HL-60/S4 treated with retinoic acid at 250 ng/mL for 4 days and 3 days (cell line): ENCODE results near the gene CNPY2.
"Not testable (repeated sequence)": the region's sequence is repeated elsewhere in the genome, so short reads cannot be mapped to it uniquely, and the experiment has no call there.

Source experiments
- in situ Hi-C: fragments of 300-500 bp; cut with MboI; formaldehyde crosslinking; loops from 2 replicates; pipeline ENCODE4 v1.7.0; 2022; ENCODE audit warnings: low sequenced_read_pairs

CNPY2 gene

DNA sequence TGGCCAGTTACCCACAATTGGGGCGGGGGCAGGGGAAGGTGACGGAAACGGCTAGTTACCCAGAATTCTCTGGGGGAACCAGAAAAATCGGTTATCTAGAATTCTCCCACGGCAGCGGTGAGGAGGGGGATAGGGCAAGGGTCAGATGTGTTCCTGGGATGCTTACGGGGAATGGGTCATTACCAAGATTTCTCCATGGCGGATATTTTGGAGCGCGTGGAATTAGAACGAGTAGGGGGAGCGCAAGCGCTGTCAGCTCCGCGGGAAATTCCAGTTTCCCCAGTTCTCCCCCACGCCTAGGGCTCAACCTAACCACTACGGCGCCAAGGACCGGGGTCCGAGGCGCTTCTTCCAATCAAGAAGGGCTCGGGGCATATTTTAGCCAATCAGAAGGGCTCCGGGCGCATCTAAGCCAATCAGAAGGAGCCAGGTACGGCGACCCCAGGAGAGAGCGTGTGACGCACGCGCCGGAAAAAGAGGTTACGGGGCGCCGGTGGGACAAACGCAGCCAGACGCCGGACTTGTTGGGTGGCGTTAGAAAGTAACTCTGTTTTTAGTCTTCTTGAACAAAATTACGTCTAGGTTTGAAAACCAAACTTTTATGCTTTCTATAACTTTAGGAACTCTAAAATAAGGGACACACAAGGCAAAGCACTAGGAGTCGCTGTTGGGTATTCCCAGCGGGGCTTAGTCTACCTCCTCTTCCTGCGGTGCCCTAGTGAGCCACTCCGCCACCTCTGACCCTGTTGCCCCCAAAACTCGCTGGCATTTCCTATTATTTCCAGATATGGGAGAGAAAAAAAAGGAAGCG lies 18.1 kb upstream of the CNPY2 start, which contains the start of gene PAN2:
Gene PAN2 (minus strand): TSS at position 322 of the 811 bp plus-strand sequence. CDS start 906 bp downstream, outside the sequence.
- in situ Hi-C loops: no loop called here

DNA sequence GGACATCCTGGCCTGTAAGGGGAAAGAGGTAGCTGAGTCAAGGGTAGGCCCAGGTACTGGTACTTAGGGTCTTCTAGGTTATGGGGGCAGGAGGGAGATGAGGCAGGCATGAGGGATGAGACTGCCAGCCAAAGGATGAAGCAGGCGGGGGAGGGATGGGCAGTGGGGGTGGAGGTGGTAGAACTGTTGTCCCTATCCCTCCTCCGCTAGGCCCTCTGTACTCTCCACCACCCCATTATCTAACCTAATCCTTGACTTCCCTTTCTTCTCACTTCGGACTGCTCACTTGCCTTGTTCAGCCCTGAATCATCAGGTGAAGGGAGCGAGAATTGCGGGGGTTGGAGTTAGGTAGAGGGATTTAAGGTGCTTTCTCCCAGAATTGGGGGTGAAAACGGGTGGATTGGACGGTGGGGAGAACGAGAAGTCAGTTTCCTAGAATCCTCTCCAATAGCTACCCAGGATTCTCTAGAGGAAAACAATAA lies 17.4 kb upstream of the CNPY2 start:
- in situ Hi-C loops: no loop called here

DNA sequence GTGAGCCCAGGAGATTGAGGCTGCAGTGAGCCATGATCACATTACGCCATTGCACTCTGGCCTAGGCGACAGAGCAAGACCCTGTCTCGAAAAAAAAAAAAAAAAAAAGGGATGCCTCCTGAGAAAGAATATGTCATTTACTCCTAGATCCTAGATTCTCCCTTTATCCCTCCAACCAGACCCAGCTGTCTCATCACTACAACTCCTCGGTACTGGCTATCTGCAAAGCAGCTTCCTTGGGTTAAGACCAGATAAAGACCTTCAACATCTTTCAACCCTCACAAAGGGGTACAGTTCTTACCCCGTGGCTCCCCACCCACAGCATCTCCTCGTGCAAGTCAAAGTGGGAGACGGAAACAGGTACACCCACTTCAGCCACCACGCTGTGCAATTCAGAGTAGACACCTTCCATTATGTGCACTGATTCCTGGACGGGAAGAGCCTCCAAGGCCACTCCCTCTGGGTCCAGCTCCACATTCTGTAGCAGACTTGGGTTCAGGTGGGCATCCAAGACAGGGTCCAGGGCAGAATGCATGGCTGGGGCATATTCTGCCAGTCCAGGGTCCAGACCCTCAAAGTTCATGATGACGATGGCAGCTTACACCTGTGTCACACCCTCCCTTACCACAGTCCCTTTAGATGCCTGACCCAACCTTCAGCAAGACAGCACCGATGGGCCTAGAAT lies 16.9 kb upstream of the CNPY2 start:
- in situ Hi-C loops: no loop called here

DNA sequence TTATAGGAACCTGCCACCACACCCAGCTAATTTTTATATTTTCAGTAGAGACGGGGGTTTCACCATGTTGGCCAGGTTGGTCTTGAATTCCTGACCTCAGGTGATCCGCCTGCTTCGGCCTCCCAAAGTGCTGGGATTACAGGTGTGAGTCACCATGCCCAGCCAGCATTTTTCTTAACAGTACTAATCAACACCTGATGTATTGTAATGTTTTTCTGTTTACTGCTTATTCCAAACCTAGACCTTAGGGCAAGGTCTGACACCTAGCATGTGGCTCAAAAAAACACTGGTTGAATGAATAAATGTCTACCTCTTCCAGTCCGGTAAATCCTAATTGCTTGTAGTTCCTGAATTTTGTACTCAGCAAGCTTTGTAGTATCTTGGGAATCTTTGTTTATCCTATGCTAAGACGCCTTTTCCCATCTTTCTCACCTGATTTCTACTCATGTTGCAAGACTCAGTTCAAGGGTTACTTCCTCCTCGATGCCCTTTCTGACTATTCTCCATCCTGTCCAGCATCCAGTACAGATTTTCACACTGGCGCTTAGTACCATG lies 15.2 kb upstream of the CNPY2 start:
- in situ Hi-C loops: no loop called here

DNA sequence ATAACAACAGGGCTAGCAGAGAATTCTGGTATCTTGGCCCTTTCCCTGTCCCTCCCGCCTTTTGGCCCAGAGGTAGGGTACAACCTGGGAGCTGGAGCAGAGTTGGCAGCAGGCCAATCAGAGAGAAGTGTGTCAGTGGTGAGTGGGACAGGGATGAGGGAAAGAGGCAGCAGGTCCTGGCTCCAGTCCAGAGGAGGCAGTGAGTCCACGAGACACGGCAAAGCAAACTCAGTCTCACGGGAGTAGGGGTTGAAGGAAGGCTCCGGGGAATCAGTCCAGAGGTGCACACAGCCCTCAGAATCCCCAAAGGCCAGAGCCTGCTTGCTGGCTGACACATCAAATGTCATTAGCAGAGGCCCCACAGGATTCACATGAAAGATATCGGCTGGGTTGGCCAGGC lies 10.7 kb upstream of the CNPY2 start:
- in situ Hi-C loops: no loop called here

DNA sequence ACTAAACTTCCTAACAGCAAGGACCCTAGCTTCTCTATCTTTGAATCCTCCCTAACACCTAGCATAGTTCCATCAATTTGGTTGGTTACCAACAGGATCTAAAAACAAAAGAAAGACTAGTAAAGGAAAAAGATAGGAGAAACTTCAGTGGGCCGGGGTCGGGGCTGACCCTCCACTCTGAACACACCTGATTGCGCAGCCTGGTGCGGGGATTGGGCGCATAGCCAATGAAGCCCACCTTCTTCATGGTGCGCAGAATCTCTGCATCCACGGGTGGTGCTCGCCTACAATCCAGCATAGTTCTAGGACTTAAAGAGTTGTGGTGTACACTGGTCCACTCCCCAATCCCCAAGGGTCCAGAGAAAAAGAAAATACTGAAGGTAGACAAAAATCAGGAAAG lies 10.3 kb upstream of the CNPY2 start:
- in situ Hi-C loops: no loop called here

DNA sequence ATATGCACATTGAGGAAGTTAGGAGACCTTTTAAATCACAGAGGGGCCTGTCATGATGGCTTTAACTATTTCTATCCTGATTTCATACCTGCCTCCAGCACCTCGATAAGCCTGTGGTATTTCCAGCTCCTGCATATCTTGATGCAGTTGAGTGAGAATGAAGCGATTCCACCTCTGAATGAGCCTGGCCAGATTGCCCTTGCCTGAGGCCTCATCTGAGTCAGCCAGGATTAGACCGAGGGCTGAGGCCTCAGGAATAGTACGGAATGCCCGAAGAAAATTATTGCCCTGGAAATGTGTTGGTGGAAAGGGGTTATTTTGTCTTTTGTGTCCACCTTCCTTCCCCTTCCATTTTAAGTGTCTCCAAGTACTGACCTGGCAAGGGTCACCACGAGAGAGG lies 8.4 kb upstream of the CNPY2 start:
- in situ Hi-C loops: no loop called here

DNA sequence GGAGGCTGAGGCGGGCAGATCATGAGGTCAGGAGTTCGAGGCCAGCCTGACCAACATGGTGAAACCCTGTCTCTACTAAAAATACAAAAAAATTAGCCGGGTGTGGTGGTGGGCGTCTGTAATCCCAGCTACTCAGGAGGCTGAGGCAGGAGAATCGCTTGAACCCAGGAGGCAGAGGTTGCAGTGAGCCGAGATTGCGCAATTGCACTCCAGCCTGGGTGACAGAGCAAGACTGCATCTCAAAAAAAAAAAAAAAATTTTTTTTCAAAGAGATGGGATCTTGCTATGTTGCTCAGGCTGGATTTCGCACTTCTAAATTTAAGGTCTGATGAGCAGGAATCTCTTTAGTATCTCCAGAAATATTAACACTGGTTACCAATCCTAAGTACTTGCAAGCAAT lies 5.8 kb upstream of the CNPY2 start:
- in situ Hi-C loops: not testable (repeated sequence)

DNA sequence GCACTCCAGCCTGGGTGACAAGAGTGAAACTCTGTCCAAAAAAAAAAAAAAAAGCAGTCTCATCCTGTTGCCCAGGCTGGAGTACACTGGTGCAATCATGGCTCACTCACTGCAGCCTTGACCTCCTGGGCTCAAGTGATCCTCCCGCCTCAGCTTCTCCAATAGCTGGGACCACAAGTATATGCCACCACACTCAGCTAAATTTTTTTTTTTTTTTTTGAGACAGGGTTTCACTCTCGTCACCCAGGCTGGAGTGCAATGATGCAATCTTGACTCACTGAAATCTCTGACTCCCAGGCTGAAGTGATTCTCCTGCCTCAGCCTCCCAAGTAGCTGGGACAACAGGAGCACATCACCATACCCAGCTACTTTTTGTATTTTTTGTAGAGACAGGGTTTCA lies 5.2 kb upstream of the CNPY2 start:
- in situ Hi-C loops: no loop called here

DNA sequence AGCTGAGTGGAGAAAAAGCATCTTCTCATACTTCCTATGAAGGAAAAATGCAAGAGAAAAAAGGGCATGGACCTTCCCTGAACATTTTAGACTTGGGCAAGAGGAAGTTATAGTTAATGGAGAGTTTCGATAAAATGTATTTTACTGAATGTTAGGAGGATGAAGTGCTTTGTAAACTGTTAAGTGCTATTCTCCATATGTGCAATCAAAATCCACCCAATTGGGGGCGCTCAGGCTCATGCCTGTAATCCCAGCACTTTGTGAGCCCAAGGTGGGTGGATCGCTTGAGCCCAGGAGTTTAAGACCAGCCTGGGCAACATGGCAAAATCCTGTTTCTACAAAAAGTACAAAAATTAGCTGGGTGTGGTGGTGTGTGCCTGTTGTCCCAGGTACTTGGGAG lies 1.9 kb upstream of the CNPY2 start:
- in situ Hi-C loops: no loop called here

DNA sequence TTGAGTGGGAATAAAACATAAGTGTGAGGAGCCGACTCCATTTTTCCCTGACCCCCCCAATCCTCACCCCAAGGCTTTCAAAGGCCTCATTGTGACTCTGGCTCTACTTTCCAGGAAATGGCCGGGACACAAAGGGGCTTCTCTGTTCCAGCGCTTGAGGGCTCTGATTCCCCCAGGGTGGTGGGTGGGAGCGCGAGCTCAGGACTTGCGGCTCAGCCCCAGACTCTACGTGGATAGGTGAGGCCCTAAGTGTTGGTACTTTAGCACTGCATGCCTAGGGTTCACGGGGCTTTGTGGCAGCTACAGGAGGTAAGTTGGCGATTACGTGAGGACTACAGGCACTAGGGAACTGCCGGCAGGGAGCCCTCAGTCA lies 553 bp downstream of the CNPY2 start:
- in situ Hi-C loops: no loop called here

DNA sequence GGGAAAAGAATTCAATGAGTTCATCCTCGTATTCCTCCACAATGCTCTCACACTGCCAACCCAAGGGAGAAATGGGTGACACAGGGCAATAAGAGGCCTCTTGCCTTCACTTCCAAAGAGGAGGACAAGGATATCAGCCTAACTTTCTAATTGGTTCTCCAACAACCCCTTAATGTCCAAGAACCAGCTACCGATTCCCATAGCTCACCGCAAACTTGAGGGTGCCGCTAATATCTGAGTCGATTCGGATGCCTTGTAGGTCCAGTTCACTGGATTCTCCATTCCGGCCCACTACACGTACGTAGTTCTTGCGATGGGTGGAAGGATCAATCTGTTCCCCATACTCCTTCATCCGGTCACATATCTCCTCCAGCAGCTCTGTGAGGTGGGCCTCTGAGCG lies 4.8 kb downstream of the CNPY2 start:
- in situ Hi-C loops: no loop called here

DNA sequence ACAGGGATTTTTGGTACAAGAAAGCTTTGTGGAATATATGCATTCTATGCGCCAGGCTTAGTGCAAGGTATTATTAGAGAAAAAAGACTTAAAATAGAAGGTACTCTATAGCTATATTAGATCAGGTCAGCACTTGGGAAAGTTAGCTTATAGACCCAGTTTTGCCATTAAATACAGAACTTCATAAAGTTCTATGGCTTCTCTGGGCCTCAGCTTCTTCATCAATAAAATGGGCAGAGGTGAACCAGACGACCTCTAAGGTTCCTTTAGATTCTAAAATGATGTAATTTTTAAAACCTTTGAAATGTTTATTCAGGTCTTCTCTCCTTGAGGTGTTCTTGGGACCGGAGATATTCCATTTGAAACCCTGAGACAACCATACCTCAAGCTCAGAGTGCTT lies 7.1 kb downstream of the CNPY2 start:
- in situ Hi-C loops: no loop called here

DNA sequence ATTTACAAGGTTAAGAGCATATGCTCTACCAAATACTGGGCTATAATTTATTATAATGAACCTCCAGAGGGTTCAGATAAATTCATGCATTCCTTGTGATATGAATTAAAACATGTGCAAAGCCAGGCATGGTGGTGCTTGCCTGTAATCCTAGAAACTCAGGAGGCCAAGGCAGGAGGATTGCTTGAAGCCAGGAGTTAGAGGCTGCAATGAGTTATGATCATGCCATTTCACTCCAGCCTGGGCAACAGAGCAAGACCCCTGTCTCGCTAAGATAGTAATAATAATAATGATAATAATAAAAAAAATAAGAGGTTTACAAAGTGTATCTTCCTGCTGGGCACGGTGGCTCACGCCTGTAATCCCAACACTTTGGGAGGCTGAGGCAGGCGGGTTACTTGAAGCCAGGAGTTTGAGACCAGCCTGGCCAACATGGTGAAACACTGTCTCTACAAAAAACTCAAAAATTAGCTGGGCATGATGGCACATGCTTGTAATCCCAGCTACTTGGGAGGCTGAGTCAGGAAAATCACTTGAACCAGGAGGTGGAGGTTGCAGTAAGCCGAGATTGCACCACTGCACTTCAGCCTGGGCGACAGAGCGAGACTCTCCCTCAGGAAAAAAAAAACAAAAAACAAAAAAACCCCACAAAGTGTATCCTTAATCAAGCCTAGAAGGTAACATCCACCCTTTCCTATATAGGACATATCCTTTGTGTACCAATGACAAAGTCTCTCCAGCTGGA lies 8.4 kb downstream of the CNPY2 start:
- in situ Hi-C loops: no loop called here

DNA sequence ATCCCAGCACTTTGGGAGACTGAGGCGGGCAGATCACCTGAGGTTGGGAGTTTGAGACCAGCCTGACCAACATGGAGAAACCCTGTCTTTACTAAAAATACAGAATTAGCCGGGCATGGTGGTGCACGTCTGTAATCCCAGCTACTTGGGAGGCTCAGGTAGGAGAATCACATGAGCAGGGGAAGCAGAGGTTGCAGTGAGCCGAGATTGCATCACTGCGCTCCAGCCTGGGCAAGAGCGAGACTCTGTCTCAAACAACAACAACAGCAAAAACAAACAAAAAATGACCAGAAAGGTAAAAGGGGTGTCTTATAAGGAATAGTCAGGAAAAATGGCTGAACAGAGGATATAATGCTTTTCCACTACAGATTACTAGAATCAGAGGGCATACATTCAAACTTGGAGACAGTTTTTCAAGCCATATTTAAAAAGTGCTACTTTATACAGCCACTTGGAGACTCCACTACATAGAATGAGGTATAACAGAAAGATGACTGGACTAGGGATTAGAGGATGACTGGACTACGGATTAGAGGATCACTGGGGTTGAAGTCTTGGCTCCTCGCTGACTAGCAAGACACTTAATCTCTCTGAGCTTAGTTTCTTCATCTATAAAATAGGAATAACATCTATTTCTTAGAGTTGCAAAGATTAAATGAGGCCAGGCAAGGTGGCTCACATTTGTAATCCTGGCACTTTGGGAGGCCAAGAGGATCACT lies 10.8 kb downstream of the CNPY2 start:
- in situ Hi-C loops: no loop called here

DNA sequence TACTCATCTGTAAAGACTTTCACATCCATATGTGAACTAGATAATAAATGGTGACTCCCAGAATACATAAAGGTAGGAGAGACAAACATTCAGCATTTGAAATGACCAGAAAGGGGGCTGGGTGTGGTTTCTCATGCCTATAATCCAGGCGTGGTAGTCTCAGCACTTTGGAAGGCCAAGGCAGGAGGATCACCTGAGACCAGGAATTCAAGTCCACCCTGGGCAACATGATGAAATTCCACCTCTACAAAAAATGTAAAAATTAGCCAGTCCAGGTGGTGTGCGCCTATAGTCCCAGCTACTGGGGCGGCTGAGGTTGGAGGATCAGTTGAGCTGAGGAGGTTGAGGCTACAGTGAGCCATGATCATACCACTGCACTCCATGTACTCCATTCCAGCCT lies 11.5 kb downstream of the CNPY2 start:
- in situ Hi-C loops: no loop called here

DNA sequence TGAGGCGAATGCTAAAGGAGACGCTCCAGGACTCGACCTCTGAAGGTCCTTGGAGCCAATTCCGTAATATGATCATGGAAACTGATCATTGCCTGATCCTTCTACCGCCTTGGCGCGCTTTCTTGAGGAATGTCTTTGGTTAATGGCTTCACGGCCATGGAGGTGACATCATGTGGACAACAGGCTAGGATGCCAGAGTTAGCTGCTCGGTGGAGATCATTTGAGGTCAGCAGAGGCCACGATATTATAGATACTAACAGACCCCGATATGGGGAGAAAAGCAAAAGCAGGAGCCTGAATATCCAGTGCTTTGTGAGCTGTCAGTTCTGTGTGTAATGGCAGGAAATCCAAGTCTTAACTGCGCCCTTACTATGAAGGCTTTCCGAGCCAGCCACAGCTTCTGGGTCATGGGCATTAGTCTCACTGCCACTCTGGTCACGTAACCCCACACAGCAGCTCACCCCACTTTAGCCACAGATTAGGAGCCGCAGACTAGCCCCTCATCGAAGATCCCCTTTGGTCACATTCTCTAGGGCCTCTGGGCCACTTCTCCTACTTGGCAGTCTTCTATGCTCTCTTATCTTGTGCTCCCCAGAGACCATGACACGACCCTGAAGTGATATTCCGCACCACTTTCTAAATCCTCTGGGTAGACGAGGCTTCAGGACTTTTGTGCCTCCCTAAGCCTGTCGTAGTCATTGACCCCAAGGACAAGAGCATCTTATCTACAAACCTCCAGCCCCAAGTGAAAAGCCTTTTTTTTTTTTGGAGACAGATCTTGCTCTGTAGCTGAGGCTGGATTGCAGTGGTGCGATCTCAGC lies 14.9 kb downstream of the CNPY2 start:
- in situ Hi-C loops: no loop called here

DNA sequence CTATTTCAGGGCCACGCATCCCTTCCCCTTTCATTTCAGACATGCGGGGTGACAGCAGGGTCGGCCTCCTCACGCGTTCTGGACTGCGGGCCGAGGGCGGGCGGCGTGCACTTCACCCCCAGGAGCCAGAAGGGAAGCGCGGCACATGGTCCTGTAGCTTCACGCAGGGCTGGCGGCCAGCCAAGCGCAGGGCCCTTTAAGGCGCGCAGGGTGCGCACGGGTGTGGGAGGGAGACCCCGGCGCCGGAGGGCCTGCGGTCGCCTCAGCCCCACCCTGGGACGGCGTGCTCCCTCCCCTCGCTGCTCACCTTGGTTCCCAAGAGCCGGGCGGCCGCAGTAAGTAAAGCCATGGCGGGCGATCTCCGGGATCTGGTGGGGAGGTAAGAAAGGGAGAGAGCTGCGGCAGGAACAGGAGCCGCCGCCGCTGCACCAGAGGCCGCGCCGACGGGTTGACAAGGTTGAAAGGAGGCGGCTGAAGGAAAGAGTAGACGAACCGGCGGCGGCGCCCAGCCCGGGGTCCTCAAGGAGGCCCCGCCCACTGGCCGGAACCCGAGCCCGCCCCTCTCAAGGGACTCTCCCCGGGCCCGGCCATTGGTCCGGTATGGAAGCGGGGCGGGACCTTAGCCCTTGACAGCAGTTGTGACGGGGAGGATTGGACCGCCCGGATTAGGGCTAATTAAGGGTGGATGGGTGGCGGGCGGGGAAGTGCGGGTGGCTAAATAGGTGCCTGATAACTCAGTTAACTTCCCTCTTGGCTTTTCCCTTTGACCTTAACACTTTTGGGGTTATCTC lies 15.7 kb downstream of the CNPY2 start, which contains the start of gene CS:
Gene CS (minus strand): TSS at position 478 of the 791 bp plus-strand sequence. CDS start 129 bp downstream, at position 349.
- in situ Hi-C loops: no loop called here

DNA sequence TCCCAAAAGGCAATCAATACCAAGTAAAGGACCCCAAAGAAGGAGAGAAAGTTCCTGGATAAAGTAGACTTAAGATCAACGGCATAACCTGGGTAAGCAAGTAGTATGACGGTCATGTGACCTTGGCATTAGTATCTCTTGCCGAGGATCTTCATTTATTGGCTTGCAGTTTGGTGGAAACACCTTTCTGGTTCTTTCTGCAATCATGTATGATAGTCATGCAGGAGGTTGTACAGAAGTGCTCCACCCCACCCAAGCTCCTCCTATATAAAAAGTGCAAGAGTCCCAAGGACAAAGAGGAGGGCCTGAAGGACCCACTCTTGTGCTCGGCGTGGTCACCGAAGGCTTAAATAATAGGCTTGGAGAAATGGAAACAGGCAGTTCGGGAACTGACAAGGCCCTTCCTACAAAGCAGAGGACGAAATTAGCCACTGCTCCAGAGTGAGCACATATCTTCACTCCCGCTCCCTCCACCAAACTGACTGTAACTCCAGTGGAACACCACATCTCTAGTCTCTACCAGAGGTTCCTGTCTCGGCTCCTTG lies 16.4 kb downstream of the CNPY2 start:
- in situ Hi-C loops: no loop called here
